GM10266 (cell line): ENCODE results near the gene TLE5.
"Not testable (repeated sequence)": the region's sequence is repeated elsewhere in the genome, so short reads cannot be mapped to it uniquely, and the experiment has no call there.

Source experiments
- DNase-seq: peaks from one replicate; pipeline ENCODE4 v3.0.0; 2012; ENCODE audit errors: extremely low spot score
- CTCF ChIP-seq: IDR thresholded peaks from 2 replicates; pipeline ENCODE4 v1.5.1; 2012; ENCODE audit warnings: mild to moderate bottlenecking, low read depth; ENCODE audit not compliant: control insufficient read depth, insufficient read depth; ENCODE audit errors: missing control alignments

TLE5 gene

GRCh38 chr19:3039641-3040077 is 22.6 kb downstream of the TLE5 start:
- no peak for DNase-seq

GRCh38 chr19:3039125-3039524 is 23.2 kb downstream of the TLE5 start:
- no peak for TF ChIP-seq CTCF
- DNase-seq, result no peak

More at GRCh38 chr19:3039641-3040077, 22.6 kb downstream of the TLE5 start:
- no peak for TF ChIP-seq CTCF

- TF ChIP-seq CTCF, result no peak
- no peak for DNase-seq
Observed at GRCh38 chr19:3038214-3038613, 24.1 kb downstream of the TLE5 start.

GRCh38 chr19:3036977-3037544 is 25.2 kb downstream of the TLE5 start:
- DNase-seq, result not testable (repeated sequence)

- TF ChIP-seq CTCF, result peak; percentile 14
- peak; percentile 92 for DNase-seq
Observed at GRCh38 chr19:3036119-3036976, 25.9 kb downstream of the TLE5 start.

- peak; percentile 100 for DNase-seq
- TF ChIP-seq CTCF, result no peak
Observed at GRCh38 chr19:3035542-3036118, 26.7 kb downstream of the TLE5 start.

- no peak for DNase-seq
- no peak for TF ChIP-seq CTCF
Observed at GRCh38 chr19:3034656-3035541, 27.4 kb downstream of the TLE5 start.
